ENCODE measurements around the gene ERFE. TPM values are rescaled to one million over a fixed set of nuclear protein-coding genes. Genes with fewer than 3 reads are reported as not detected.

Gene ERFE
- total and polyA plus RNA-seq, 2 donors, result 0.53 to 0.79 TPM

DNA sequence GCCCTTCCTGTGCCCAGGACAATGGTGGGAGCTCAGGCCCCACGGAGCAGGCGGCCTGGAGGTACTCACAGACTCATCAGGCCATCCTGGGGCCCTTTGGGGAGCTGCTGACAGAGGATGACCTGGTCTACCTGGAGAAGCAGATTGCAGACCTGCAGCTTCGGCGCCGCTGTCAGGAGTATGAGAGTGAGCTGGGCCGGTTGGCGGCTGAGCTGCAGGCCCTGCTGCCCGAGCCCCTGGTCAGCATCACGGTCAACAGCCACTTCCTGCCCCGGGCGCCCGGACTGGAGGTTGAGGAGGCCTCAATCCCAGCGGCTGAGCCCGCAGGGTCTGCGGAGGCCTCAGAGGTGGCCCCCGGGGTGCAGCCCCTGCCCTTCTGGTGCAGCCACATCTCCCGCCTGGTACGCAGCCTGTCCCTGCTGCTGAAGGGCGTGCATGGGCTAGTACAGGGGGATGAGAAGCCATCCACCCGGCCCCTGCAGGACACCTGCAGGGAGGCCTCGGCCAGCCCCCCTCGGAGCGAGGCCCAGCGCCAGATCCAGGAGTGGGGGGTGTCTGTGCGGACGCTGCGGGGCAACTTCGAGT, 28.6 kb upstream of the ERFE start:
- Histone ChIP-seq H3K4me1 (ENCODE audit: insufficient read depth) (no peaks in the 10 kb centered on the region), H3K36me3 (ENCODE audit: insufficient read depth) (no peaks in the 10 kb centered on the region), H3K27ac (ENCODE audit: low read depth) (no peak overlapping the region), H3K4me3 (ENCODE audit: low read depth, low read length) (no peak overlapping the region)
- 91% methylated on average over 28 of the region's 28 CpGs for WGBS
- DNase-seq (ENCODE audit: extremely low spot score), result no peak

DNA sequence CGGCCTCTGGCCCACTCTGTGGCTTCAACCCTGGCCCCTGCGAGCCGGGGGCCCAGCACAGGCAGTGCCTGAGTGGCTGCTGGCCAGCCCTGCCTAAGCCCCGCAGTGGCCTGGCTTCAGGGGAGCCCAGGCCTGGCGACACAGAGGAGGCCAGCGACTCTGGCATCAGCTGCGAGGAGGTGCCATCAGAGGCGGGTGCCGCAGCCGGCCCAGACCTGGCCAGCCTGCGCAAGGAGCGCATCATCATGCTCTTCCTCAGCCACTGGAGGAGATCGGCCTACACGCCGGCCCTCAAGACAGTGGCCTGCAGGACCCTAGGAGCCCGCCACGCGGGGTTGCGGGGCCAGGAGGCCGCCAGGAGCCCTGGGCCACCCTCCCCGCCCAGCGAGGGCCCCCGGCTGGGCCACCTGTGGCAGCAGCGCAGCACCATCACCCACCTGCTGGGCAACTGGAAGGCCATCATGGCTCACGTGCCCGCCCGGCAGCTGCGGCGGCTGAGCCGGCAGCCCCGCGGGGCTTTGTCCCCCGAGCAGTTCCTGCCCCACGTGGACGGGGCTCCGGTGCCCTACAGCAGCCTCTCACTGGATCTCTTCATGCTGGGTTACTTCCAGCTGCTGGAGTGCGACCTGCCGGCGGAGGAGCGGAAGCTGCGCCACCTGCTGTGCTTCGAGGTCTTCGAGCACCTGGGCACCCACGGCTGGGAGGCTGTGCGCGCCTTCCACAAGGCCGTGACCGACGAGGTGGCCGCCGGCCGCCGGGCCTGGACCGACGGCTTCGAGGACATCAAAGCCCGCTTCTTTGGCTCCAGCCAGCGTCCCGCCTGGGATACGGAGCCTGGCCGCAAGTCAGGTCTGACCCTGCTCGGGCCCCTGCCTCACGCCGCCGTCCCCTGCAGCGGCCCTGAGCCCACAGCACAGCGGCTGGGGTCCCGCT, 27.8 kb upstream of the ERFE start:
- DNase-seq (ENCODE audit: extremely low spot score), result no peak
- no peaks in the 10 kb centered on the region for H3K4me1 ChIP-seq (ENCODE audit: insufficient read depth)
- H3K4me3 ChIP-seq (ENCODE audit: low read depth, low read length), result no peak overlapping the region
- H3K36me3 ChIP-seq (ENCODE audit: insufficient read depth), result no peaks in the 10 kb centered on the region
- WGBS, result 92% methylated on average over 68 of the region's 68 CpGs
- H3K27ac ChIP-seq (ENCODE audit: low read depth), result no peak overlapping the region

DNA sequence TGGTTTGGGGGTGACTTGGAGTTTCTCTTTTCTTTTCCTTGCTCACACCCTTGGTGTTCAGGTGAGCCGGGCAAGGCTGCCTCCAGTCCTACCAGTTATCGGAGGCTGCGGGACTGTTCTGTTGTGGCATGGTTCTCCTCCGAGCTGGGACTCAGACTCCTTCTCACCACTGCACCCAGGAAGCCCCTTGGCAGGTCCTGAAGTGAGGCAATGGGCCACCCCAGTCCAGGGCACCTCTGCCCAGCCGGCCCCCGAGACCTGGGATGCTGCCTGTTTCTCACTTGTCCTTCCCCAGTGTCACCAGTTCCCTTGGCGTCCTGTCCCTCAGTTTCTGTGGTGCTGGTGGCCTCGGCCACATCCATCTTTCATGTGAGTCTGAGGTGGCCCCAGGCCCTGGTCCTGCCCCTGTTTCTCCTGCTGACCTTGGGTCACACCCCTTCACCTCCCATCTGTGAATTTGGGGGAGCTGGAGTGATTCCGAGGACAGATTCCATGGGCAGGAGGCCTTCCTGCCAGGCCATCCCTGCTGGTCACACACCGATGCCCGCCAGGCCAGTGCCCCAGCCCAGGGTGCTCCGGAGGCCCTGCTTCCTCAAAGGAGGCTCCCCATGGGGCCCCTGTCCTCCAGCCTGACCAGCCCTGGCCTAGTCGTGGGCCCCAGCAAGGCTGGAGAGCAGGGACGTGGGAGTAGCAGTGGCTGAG, 26.9 kb upstream of the ERFE start:
- H3K36me3 ChIP-seq (ENCODE audit: insufficient read depth), result no peaks in the 10 kb centered on the region
- WGBS, result 87% methylated on average over 14 of the region's 14 CpGs
- H3K4me3 ChIP-seq (ENCODE audit: low read depth, low read length), result no peak overlapping the region
- H3K4me1 ChIP-seq (ENCODE audit: insufficient read depth), result no peaks in the 10 kb centered on the region
- DNase-seq (ENCODE audit: extremely low spot score), result no peak
- no peak overlapping the region for H3K27ac ChIP-seq (ENCODE audit: low read depth)

DNA sequence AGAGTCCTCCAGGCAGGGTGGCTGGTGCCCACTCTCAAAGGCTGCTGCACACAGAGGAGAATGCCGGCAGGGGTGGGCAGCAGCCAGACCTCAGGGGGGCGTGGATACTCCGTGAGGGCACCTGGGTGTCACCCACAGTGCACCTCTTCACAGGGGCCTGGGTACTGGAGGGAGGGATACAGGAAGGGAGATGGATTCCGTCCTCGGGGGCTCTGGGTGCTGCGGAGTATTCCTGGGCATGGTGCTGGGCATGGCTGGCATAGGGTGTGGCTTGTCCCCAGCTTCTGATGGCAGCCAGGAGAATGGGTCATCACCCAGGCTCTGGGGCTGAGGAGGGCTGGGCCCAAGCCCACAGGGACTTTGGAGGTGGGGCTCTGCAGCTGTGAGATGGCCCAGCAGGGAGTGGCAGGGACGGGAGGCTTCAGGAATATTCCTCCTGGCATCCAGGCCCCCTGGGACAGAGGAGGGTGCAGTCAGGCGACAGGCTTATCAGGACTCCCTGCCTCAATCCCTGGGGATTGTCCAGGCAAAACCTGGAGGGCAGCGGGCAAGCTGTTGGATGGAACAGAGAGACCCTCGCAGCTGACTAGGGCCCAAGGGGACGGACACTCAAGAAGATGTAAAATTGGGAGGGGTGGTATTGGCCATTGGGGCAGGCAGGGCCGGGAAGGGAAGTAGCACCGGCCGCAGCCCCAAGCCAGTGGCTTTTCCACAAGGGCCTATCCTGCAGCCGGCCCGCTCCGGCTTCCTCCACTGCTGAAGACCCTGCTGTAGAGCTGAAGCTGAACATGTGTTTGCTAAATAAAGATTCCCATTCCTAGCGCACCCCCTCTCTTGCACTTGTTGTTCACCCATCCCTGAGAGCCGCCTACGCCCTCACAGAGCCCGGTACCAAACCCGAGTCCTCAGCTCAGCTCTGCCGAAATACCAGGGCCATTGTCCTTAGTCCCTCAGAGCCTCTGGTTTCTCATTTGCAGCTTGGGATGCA, 26.0 kb upstream of the ERFE start:
- no peak for DNase-seq (ENCODE audit: extremely low spot score)

DNA sequence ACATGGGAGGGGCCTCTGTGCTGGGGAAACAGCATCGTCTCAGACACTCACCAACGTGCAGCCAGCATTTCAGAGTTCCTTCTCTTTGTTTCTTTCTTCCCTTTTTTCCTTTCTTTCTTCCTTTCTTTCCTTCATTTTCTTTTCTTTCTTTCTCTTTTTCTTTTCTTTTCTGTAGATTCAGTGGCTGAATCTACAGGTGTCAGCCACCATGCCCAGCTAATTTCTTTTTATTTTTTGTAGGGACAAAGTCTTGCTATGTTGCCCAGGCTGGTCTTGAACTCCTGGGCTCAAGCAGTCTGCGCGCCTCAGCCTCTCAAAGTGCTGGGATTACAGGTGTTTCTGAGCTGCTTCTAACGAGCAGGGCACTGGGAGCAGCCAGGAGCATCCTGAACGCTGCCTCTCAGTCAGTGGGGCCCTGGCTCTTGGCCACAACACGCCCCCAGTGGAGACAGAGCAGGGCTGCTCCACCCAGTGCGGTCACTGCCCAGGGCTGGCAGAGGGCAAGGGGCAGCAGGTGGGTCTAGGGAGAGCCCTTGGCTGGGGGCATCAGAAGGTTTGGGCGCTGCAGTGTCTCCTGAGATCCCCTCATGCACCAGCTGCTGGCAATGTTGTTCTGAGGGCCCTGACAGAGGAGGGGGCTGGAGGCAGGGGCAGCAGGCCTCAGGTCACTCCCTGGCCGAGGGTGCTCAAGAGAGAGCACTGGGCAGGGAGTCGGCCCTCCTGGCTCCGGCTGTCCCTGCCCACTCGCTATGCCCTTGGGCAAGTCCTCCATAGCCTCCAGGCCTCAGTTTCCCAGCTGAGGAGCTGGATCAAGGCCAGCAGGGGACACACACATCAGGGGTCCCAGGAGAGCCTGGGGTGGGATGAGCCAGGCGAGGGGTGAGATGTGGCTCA, 25.0 kb upstream of the ERFE start:
- 77% methylated on average over 14 of the region's 14 CpGs for WGBS
- DNase-seq (ENCODE audit: extremely low spot score), result no peak
- H3K4me1 ChIP-seq (ENCODE audit: insufficient read depth), result no peaks in the 10 kb centered on the region
- no peaks in the 10 kb centered on the region for H3K36me3 ChIP-seq (ENCODE audit: insufficient read depth)
- no peak overlapping the region for H3K4me3 ChIP-seq (ENCODE audit: low read depth, low read length)
- no peak overlapping the region for H3K27ac ChIP-seq (ENCODE audit: low read depth)

More for the DNA sequence above, 26.0 kb upstream of the ERFE start:
- WGBS, result 93% methylated on average over 23 of the region's 23 CpGs
- H3K27ac ChIP-seq (ENCODE audit: low read depth), result no peak overlapping the region
- no peaks in the 10 kb centered on the region for H3K36me3 ChIP-seq (ENCODE audit: insufficient read depth)
- H3K4me1 ChIP-seq (ENCODE audit: insufficient read depth), result no peaks in the 10 kb centered on the region
- no peak overlapping the region for H3K4me3 ChIP-seq (ENCODE audit: low read depth, low read length)

DNA sequence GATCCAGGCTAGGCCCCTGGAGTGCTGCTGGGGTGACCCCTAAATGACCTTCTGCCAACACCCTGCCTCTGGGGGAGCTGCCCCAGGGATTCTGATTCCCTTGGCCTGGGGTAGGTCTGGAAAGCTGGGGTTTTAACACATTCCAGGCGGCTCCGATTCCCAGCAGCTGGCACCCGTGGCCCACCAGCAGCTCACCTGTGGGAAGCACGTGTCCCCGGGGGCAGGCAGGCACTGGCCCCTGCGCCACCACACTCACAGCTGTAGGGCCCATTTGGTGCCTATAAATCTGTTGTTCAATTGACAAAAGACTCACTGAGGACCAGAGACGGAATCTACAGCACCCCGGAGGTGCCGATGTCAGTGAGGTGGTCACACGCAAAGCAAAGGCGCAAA, 24.4 kb upstream of the ERFE start:
- Histone ChIP-seq H3K4me1 (ENCODE audit: insufficient read depth) (no peaks in the 10 kb centered on the region), H3K27ac (ENCODE audit: low read depth) (no peak overlapping the region), H3K4me3 (ENCODE audit: low read depth, low read length) (no peak overlapping the region), H3K36me3 (ENCODE audit: insufficient read depth) (no peaks in the 10 kb centered on the region)
- no peak for DNase-seq (ENCODE audit: extremely low spot score)
- WGBS, result 93% methylated on average over 11 of the region's 11 CpGs

DNA sequence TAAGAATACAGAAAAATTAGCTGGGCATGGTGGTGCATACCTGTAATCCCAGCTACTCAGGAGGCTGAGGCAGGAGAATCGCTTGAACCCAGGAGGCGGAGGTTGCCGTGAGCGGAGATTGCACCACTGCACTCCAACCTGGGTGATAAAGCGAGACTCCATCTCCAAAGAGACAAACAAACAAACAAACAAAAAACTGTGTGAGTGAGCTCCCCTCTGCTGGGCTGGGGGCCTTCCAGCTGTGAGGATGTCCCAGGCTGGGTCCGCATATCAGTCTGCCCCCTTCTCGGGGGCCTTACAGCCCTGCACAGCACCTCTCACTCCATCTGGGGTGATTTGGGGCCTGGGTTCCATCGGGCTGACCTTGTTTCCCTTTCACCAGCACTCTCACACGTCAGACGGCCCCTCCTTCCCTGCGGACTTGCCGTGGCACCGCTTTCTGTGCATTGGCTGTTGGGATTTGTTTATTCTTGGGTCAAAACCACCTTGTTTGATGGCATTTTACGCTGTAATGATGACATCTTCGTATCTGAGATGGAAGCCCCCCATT, 23.1 kb upstream of the ERFE start:
- no peak for DNase-seq (ENCODE audit: extremely low spot score)
- 85% methylated on average over 15 of the region's 15 CpGs for WGBS
- no peak overlapping the region for H3K4me3 ChIP-seq (ENCODE audit: low read depth, low read length)
- no peaks in the 10 kb centered on the region for H3K36me3 ChIP-seq (ENCODE audit: insufficient read depth)
- H3K4me1 ChIP-seq (ENCODE audit: insufficient read depth), result no peaks in the 10 kb centered on the region
- H3K27ac ChIP-seq (ENCODE audit: low read depth), result no peak overlapping the region

DNA sequence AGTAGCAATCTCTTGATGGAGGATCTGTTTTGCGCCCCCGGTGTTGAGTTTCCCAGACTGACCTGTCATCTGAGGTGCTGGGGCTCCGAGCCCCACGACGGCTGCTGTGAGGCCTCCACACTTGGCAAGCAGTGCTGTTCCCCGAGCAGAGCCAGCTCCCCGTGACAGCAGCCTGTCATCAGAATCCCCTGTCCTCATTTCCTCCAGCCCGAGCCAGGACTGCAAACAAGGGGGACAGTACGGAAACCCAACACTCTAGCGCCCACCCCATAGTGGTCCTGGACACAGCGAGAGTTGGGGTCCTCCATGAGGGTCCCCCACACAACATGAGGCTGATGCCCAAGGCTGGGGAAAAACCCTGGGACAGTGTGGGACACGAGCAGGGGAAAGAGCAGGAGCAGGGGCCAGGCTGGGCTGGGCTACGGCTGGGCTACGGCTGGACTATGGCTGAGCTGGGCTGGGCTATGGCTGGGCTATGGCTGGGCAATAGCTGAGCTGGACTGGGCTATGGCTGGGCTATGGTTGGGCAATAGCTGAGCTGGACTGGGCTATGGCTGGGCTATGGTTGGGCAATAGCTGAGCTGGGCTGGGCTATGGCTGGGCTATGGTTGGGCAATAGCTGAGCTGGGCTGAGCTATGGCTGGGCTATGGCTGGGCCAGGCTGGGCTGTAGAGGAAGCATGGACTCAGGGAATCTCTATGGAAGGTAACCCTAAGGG, 21.8 kb upstream of the ERFE start:
- 66% methylated on average over 14 of the region's 14 CpGs for WGBS
- Histone ChIP-seq H3K4me1 (ENCODE audit: insufficient read depth) (no peaks in the 10 kb centered on the region), H3K4me3 (ENCODE audit: low read depth, low read length) (no peak overlapping the region), H3K27ac (ENCODE audit: low read depth) (no peak overlapping the region), H3K36me3 (ENCODE audit: insufficient read depth) (no peaks in the 10 kb centered on the region)
- no peak for DNase-seq (ENCODE audit: extremely low spot score)

DNA sequence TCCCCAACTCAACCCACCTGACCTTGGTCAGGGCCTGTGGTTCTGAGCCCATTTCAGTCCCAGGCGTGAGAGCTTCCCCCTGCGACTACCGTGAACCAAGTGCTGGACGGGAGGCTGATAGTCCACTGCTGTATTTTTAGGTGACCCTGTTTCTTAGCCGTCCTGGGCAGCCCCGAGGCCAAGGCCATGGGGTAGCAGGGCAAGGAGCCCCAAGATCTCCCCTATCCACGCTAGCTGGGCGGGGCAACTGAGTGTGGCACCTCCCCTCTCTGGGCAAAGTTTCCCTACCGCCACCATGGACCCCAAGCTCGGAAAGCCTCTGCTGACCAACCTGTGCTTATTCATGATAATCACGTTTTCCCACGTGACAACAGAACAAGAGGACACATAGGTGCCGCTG, 20.9 kb upstream of the ERFE start:
- Histone ChIP-seq H3K36me3 (ENCODE audit: insufficient read depth) (no peaks in the 10 kb centered on the region), H3K4me3 (ENCODE audit: low read depth, low read length) (no peak overlapping the region), H3K4me1 (ENCODE audit: insufficient read depth) (no peaks in the 10 kb centered on the region), H3K27ac (ENCODE audit: low read depth) (no peak overlapping the region)
- no peak for DNase-seq (ENCODE audit: extremely low spot score)
- 96% methylated on average over 13 of the region's 13 CpGs for WGBS

DNA sequence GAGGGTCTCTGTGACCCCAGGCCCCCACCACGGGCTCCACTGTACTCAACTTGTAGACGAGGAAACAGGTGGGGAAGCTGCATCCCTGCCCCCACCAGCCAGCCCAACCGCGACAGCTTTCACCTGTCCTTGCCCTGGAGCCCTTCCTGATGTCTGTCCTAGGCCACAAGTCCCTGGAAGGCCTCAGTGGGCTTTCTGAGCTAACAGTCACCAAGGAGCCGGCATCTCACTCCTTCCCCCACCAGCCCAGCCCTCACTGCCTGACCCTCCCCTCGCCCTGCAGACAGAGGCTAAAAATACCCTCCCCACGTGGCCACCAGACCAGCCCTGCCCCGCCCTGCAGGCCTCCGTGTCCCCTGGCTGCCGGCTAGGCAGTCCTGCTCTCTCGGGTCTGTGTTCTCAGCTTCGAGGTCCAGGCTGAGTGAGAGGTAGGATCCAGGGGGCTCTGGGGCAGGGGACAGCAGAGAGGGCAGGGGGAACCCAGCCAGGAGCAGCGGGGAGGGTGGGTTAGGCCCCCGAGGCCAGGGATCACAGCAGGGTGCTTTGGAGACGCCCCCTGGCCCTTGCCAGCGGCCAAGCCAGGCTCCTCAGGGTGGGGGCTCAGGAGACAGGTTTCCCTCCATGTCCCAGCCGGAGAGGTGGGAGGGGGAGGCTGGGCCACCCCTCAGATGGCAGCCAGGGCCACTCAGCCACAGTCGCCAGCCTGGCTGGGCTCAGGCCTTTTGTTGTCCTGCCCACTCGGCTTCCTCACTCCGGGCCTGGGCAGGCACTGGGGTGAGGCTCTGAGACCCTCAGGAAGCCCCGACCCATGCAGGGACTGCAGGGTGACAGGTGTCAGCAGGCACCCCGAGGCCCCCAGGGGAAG, 20.2 kb upstream of the ERFE start, which contains the start of gene KLHL30:
Gene KLHL30, plus strand, starts transcription at position 338 of the 865 bp plus-strand sequence. CDS start 2,087 bp downstream, outside the sequence.
- Histone ChIP-seq H3K4me1 (ENCODE audit: insufficient read depth) (no peaks in the 10 kb centered on the region), H3K4me3 (ENCODE audit: low read depth, low read length) (no peak within 1 kb of the TSS), H3K36me3 (ENCODE audit: insufficient read depth) (no peaks in the 10 kb centered on the region), H3K27ac (ENCODE audit: low read depth) (no peak within 1 kb of the TSS)
- DNase-seq (ENCODE audit: extremely low spot score), result no peak
- 53% methylated on average over 22 of the region's 22 CpGs for WGBS
